Stimulated activated effector memory CD8-positive, alpha-beta T cell treated with anti-CD3 and anti-CD28 coated beads, Interleukin-12 subunit alpha, Interleukin-12 subunit beta, amount 100 ng/mL, for 72 hours (primary cell): ENCODE data around the gene AGA.

ENCODE experiments used
- ATAC-seq: fragments of 150-1000 bp; cut with Tn5 transposase; 2 replicates; pipeline ENCODE4 v1.10.0; 2021
- DNase-seq, 2 donors: peaks; one replicate each; pipeline ENCODE4 v3.0.0; 2021 to 2022; ENCODE audit warnings: low spot score in 2 of 2
- H3K27ac Mint-ChIP-seq: one replicate; pipeline ENCODE4 v1.8.0; 2022; ENCODE audit warnings: mild to moderate bottlenecking, mixed read lengths
- H3K36me3 Mint-ChIP-seq: one replicate; pipeline ENCODE4 v1.8.0; 2022; ENCODE audit warnings: mild to moderate bottlenecking, mixed read lengths
- H3K4me1 Mint-ChIP-seq: one replicate; pipeline ENCODE4 v1.8.0; 2022; ENCODE audit warnings: mixed read lengths
- H3K4me3 Mint-ChIP-seq: one replicate; pipeline ENCODE4 v1.8.0; 2022; ENCODE audit warnings: mild to moderate bottlenecking, mixed read lengths
- H3K9me3 Mint-ChIP-seq: one replicate; pipeline ENCODE4 v1.8.0; 2022; ENCODE audit warnings: mixed read lengths

Gene AGA

DNA sequence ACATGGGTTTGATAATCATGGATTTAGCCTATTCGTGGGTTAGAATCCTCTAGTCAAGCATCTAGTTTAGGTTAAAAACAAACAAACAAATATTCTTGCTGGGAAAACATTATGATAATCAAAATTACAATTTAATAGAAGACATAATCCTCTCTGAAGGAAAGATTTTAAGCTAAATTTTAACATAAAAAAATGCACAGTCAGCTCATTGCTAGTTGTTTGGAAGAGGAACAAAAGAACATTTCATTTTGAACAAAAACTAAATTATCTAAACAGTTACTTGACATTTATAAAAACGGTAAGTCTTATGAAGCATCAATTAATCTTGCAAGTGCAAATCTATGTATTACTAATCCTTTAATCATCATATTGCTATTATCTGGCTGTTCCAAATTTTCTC is 18.2 kb upstream of the AGA start:
- Mint-ChIP-seq H3K4me3 (no peak overlapping the region), H3K27ac (no peak overlapping the region), H3K36me3 (no peaks in the 10 kb centered on the region), H3K4me1 (no peaks in the 10 kb centered on the region), H3K9me3 (no peaks in the 10 kb centered on the region)
- DNase-seq (no peak), ATAC-seq (no peak)

- no peak for DNase-seq
- no peak overlapping the region for H3K27ac Mint-ChIP-seq
- no peaks in the 10 kb centered on the region for H3K36me3 Mint-ChIP-seq
- H3K4me3 Mint-ChIP-seq, result no peak overlapping the region
- no peak for ATAC-seq
- no peaks in the 10 kb centered on the region for H3K4me1 Mint-ChIP-seq
- H3K9me3 Mint-ChIP-seq, result no peaks in the 10 kb centered on the region
Measured at GRCh38 chr4:177455561-177455970, 13.3 kb upstream of the AGA start.

DNA sequence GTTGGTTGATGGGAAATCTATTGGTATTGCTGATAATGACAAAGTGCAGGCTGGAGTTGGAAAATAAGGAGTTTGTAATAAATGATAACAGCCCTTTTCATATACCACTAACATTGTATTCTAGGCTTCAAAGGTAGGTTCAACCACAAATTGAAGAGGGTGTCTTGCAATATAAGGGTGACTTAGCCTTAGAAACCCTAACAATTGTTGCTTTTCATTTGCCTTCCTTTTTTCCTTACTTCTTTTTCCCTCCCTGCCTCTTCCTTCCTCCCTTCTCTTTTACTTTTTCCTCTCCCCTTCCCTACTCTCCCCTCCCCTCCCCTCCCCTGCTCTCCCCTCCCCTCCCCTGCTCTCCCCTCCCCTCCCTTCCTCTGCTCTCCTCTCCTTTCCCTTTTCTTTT is 10.9 kb upstream of the AGA start:
- no peak for DNase-seq
- Mint-ChIP-seq H3K9me3 (no peaks in the 10 kb centered on the region), H3K4me1 (no peaks in the 10 kb centered on the region), H3K36me3 (no peaks in the 10 kb centered on the region), H3K27ac (no peak overlapping the region), H3K4me3 (no peak overlapping the region)
- ATAC-seq, result no peak

GRCh38 chr4:177451108-177451500 is 8.9 kb upstream of the AGA start:
- DNase-seq (no peak), ATAC-seq (no peak)
- no peaks in the 10 kb centered on the region for H3K36me3 Mint-ChIP-seq
- H3K27ac Mint-ChIP-seq, result no peak overlapping the region
- no peaks in the 10 kb centered on the region for H3K4me1 Mint-ChIP-seq
- H3K4me3 Mint-ChIP-seq, result no peak overlapping the region
- no peaks in the 10 kb centered on the region for H3K9me3 Mint-ChIP-seq

DNA sequence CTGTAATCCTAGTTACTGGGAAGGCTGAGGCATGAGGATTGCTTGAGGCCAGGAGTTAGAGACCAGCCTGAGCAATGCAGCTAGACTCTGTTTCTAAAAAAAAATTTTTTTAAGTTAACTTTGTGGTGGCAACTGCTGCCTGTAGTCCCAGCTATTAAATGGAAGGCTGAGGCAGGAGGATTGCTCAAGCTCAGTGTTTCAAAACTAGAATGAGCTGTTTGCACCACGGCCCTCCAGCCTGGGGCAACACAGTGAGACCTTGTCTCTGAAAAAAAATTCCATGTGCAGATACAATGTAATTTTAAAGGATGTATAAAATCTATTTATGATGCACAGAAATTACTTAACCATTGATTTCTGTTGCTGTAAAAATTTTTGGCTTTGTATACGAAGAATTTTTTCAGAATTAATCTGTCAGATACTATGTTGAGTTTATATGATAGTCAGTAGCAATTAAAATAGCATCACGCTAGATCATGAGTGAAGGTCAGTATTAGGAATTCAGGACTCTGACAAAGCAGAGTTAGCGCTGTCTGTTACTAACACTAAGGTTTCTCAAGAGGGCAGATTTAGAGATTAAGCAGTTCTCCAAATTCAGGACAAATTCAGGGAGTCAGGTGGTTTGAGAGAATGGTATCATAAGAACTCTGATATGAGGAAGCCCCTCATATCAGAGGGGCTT is 8.3 kb upstream of the AGA start:
- Mint-ChIP-seq H3K4me3 (no peak overlapping the region), H3K9me3 (no peaks in the 10 kb centered on the region), H3K4me1 (no peaks in the 10 kb centered on the region), H3K36me3 (no peaks in the 10 kb centered on the region), H3K27ac (no peak overlapping the region)
- DNase-seq, result no peak
- no peak for ATAC-seq

GRCh38 chr4:177448850-177449249 is 6.6 kb upstream of the AGA start:
- Mint-ChIP-seq H3K27ac (no peak overlapping the region), H3K4me1 (no peaks in the 10 kb centered on the region), H3K36me3 (no peaks in the 10 kb centered on the region)

GRCh38 chr4:177447417-177448004 is 5.3 kb upstream of the AGA start:
- ATAC-seq, result no peak

More at GRCh38 chr4:177448850-177449249, 6.6 kb upstream of the AGA start:
- ATAC-seq (no peak), DNase-seq (no peak)
- no peaks in the 10 kb centered on the region for H3K9me3 Mint-ChIP-seq
- H3K4me3 Mint-ChIP-seq, result no peak overlapping the region

DNA sequence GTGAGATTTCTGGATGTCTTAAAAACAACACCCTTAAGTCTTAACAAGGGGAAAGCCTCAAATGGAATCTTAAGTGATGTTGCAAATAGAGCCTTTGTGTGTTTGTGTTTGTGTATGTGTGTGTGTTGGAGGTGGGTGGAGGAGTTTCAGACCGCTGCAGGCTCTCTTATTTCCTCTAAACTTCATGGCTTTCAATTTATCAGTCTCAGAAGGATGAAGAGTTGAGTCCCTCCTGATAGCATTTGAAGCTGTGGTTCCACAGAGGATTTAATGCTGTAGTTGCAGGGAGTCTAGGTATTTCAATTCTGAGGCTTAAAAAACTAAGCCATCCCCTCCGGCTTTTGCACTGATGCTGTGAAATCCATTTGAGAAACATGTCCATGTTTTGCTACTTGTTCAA is 4.3 kb upstream of the AGA start:
- Mint-ChIP-seq H3K36me3 (peaks cover 13% of the 10 kb centered on the region), H3K4me3 (no peak overlapping the region), H3K27ac (no peak overlapping the region), H3K4me1 (peaks cover 3% of the 10 kb centered on the region), H3K9me3 (no peaks in the 10 kb centered on the region)
- ATAC-seq, result no peak
- DNase-seq, result no peak

More at GRCh38 chr4:177447417-177448004, 5.3 kb upstream of the AGA start:
- Mint-ChIP-seq H3K27ac (no peak overlapping the region), H3K4me1 (no peaks in the 10 kb centered on the region), H3K9me3 (no peaks in the 10 kb centered on the region), H3K4me3 (no peak overlapping the region), H3K36me3 (peaks cover 4% of the 10 kb centered on the region)
- DNase-seq, result no peak

DNA sequence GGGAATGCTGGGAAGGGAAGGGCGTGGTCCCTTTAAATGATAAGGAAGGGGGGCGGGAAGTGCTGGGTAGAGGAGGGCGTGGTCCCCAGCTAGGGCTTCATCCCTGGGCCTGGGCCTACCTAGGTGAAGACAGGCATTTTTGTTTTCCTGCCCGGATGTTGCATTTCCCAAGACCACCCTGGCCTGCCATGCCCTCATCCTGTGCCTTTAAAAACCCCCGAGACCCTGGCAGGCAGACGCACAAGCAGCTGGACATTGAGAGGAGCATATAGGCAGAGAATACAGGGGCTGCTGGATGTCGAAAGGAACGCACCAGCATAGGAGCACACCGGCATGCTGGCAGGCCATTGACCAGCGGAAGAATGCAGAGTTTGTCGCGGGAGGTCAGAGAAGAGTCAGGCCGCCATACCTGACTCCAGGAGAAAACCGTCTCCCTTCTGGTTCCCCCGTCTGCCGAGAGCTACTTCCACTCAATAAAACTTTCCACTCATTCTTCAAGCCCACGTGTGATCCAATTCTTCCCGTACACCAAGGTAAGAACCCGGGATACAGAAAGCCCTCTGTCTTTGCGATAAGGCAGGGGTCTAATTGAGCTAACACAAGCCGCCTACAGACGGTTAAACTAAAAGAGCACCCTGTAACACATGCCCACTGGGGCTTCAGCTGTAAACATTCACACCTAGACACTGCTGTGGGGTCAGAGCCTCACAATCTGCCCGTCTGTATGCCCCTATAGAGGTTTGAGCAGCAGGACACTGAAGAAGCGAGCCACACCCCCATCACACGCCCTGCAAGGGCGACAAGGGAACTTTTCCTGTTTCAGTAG is 2.9 kb upstream of the AGA start:
- peaks cover 10% of the 10 kb centered on the region for H3K4me1 Mint-ChIP-seq
- no peak for DNase-seq
- H3K4me3 Mint-ChIP-seq, result no peak overlapping the region
- H3K27ac Mint-ChIP-seq, result no peak overlapping the region
- H3K36me3 Mint-ChIP-seq, result peaks cover 19% of the 10 kb centered on the region
- no peaks in the 10 kb centered on the region for H3K9me3 Mint-ChIP-seq
- ATAC-seq, result no peak

DNA sequence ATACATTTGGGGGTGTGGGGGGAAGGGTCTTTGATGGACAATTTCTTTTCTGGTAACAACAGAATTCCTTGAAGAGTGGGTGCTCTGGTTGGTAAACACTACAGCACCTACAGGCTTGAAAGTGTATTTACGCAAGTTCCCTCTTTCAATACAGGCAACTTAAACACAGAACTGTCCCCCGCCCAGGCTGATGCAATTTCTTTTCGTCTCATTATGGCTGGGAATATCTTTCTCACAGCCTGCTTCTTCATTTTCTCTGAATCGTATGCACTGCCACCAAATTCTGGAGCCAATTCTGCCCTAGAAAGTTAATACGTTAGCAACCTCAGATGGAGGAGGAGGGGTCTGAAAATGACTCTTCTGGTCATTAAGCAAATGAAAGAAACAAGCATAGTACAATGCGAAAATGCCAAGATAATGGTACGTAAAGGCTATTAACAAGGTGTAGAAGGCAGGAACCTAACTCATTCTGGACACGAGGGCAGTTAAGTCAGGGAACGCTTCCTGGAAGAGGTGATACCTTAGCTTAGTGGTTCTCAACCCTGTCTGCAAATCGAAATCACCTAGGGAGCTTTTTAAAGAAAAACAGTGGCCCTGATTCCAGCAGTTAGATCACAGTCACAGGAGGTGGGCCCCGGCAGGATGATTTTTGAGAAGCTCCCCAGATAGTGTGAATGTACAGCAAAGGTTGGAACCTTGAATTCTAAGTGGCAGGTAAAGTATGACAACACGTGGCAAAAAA is 1.0 kb downstream of the AGA start:
- peaks cover 37% of the 10 kb centered on the region for H3K36me3 Mint-ChIP-seq
- ATAC-seq (no peak), DNase-seq (peak in 1 of 2 donors; percentile 66)
- peak overlapping the region; percentile 94 for H3K27ac Mint-ChIP-seq
- H3K4me3 Mint-ChIP-seq, result peak overlapping the region; percentile 83
- no peaks in the 10 kb centered on the region for H3K9me3 Mint-ChIP-seq
- peaks cover 10% of the 10 kb centered on the region for H3K4me1 Mint-ChIP-seq

DNA sequence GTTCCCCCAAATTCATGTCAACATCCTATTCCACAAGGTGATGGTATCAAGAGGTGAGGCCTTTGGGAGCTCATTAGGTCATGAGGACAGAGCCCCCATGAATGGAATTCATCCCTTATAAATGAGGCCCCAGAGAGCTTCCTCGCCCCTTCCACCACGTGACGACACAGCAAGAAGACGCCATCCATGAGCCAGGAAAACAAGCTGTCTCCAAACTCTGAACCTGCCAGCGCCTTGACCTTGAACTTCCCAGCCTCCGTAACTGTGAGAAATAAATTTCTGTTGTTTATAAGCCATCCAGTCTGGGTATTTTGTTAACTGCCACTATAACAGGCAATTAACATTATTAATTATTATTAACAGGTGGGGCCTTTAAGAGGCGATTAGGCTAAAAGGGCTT is 5.8 kb downstream of the AGA start:
- no peak overlapping the region for H3K4me3 Mint-ChIP-seq
- no peaks in the 10 kb centered on the region for H3K9me3 Mint-ChIP-seq
- peaks cover 12% of the 10 kb centered on the region for H3K4me1 Mint-ChIP-seq
- DNase-seq (no peak), ATAC-seq (no peak)
- H3K36me3 Mint-ChIP-seq, result peaks cover 35% of the 10 kb centered on the region
- H3K27ac Mint-ChIP-seq, result no peak overlapping the region

DNA sequence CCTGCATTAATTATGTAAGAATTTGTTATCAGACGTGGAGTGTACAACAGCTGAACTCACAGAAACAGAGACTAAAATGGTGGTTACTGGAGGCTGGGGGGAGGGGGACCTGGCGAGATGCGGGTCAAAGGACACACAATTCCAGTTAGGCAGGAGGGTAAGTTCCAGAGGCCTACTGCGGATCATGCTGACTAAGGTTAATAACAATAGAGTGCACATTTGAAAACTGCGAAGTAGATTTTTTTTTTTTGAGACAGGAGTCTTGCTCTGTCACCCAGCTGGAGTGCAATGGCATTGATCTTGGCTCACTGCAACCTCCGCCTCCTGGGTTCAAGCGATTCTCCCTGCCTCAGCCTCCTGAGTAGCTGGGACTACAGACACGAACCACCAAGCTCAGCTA is 7.6 kb downstream of the AGA start:
- peaks cover 42% of the 10 kb centered on the region for H3K36me3 Mint-ChIP-seq
- no peak overlapping the region for H3K27ac Mint-ChIP-seq
- ATAC-seq, result no peak
- DNase-seq, result no peak
- H3K9me3 Mint-ChIP-seq, result no peaks in the 10 kb centered on the region
- no peak overlapping the region for H3K4me3 Mint-ChIP-seq
- peaks cover 6% of the 10 kb centered on the region for H3K4me1 Mint-ChIP-seq

DNA sequence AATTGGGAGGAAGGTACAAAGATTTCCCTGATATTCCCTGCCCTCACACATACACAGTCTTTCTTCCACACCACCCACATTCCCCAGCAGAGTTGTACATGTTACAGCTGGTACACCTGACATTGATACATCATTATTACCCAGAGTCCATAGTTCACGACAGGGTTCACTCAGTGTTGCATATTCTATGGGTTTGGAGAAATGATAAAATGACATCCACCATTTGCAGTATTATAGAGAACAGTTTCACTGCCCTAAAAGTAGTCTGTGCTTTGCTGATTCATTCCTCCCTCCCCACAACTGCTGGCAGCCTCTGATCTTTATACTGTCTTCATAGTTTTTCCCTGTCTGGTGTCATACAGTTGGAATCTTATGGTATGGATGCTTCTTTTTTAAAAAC is 15.0 kb downstream of the AGA start:
- Mint-ChIP-seq H3K9me3 (no peaks in the 10 kb centered on the region), H3K4me3 (no peak overlapping the region), H3K4me1 (no peaks in the 10 kb centered on the region), H3K36me3 (peaks cover 19% of the 10 kb centered on the region), H3K27ac (no peak overlapping the region)
- no peak for DNase-seq
- ATAC-seq, result no peak

GRCh38 chr4:177419434-177419833 is 22.8 kb downstream of the AGA start:
- no peak overlapping the region for H3K4me3 Mint-ChIP-seq
- H3K9me3 Mint-ChIP-seq, result peaks cover 9% of the 10 kb centered on the region
- no peaks in the 10 kb centered on the region for H3K4me1 Mint-ChIP-seq
- no peak for DNase-seq
- H3K27ac Mint-ChIP-seq, result no peak overlapping the region
- H3K36me3 Mint-ChIP-seq, result no peaks in the 10 kb centered on the region
- no peak for ATAC-seq

GRCh38 chr4:177413656-177414055 is 28.6 kb downstream of the AGA start:
- Mint-ChIP-seq H3K4me1 (no peaks in the 10 kb centered on the region), H3K9me3 (no peaks in the 10 kb centered on the region), H3K27ac (no peak overlapping the region), H3K36me3 (no peaks in the 10 kb centered on the region), H3K4me3 (no peak overlapping the region)
- DNase-seq (no peak), ATAC-seq (no peak)
